ENCODE data around the gene ITGB1BP1.

ITGB1BP1 gene

GRCh38 chr2:9424447-9425164 is 1.3 kb upstream of the ITGB1BP1 start:
- DNase-seq, result no peak

GRCh38 chr2:9423922-9424272 is 569 bp upstream of the ITGB1BP1 start:
- DNase-seq, result peak in 2 of 5 donors; percentile 13 to 47

- DNase-seq, result peak in 4 of 5 donors; percentile 16 to 58 (median 23)
Measured at GRCh38 chr2:9422321-9423099, 818 bp downstream of the ITGB1BP1 start.

GRCh38 chr2:9420495-9420894 is 2.8 kb downstream of the ITGB1BP1 start:
- DNase-seq, result no peak

GRCh38 chr2:9419541-9419940 is 3.8 kb downstream of the ITGB1BP1 start:
- DNase-seq, result no peak

- DNase-seq, result no peak
Measured at GRCh38 chr2:9418746-9419145, 4.6 kb downstream of the ITGB1BP1 start.

GRCh38 chr2:9417725-9418124 is 5.6 kb downstream of the ITGB1BP1 start:
- no peak for DNase-seq

GRCh38 chr2:9416962-9417316 is 6.4 kb downstream of the ITGB1BP1 start:
- no peak for DNase-seq

- DNase-seq, result no peak
Measured at GRCh38 chr2:9416267-9416961, 6.9 kb downstream of the ITGB1BP1 start.

- DNase-seq, result no peak
Measured at GRCh38 chr2:9415516-9416169, 7.7 kb downstream of the ITGB1BP1 start.

- no peak for DNase-seq
Measured at GRCh38 chr2:9412781-9413180, 10.5 kb downstream of the ITGB1BP1 start.

- no peak for DNase-seq
Measured at GRCh38 chr2:9410108-9410507, 13.2 kb downstream of the ITGB1BP1 start.

- no peak for DNase-seq
Measured at GRCh38 chr2:9408641-9409151, 14.6 kb downstream of the ITGB1BP1 start.

GRCh38 chr2:9407363-9407811 is 15.9 kb downstream of the ITGB1BP1 start:
- DNase-seq, result no peak

- DNase-seq, result no peak
Measured at GRCh38 chr2:9406529-9407362, 16.6 kb downstream of the ITGB1BP1 start.

- DNase-seq, result no peak
Measured at GRCh38 chr2:9405636-9406035, 17.7 kb downstream of the ITGB1BP1 start.

GRCh38 chr2:9404451-9404850 is 18.9 kb downstream of the ITGB1BP1 start:
- DNase-seq, result no peak

- no peak for DNase-seq
Measured at GRCh38 chr2:9403924-9404323, 19.4 kb downstream of the ITGB1BP1 start.

GRCh38 chr2:9401646-9402371 is 21.5 kb downstream of the ITGB1BP1 start:
- DNase-seq, result no peak

GRCh38 chr2:9401059-9401547 is 22.2 kb downstream of the ITGB1BP1 start:
- DNase-seq, result no peak
